Glutamatergic neuron (in vitro differentiated cells): ENCODE results near the gene TMEM100. TPM values are rescaled to one million over a fixed set of nuclear protein-coding genes. Genes with fewer than 3 reads are reported as not detected.

Experiments
- DNase-seq: peaks from one replicate; pipeline ENCODE4 v3.0.0; 2022
- H3K27ac Mint-ChIP-seq: one replicate; pipeline ENCODE4 v1.8.0; 2020; ENCODE audit warnings: mild to moderate bottlenecking, mixed read lengths, inconsistent platforms; ENCODE audit not compliant: unreplicated experiment
- H3K27me3 Mint-ChIP-seq: one replicate; pipeline ENCODE4 v1.8.0; 2020; ENCODE audit warnings: mild to moderate bottlenecking, moderate library complexity, mixed read lengths, inconsistent platforms; ENCODE audit not compliant: unreplicated experiment
- H3K36me3 Mint-ChIP-seq: one replicate; pipeline ENCODE4 v1.8.0; 2020; ENCODE audit warnings: mild to moderate bottlenecking, mixed read lengths, inconsistent platforms; ENCODE audit not compliant: unreplicated experiment
- H3K4me1 Mint-ChIP-seq: one replicate; pipeline ENCODE4 v1.8.0; 2020; ENCODE audit warnings: mild to moderate bottlenecking, low read depth, mixed read lengths, inconsistent platforms; ENCODE audit not compliant: unreplicated experiment
- H3K4me3 Mint-ChIP-seq: one replicate; pipeline ENCODE4 v1.8.0; 2020; ENCODE audit warnings: mild to moderate bottlenecking, mixed read lengths, inconsistent platforms; ENCODE audit not compliant: unreplicated experiment
- H3K9me3 Mint-ChIP-seq: one replicate; pipeline ENCODE4 v1.8.0; 2020; ENCODE audit warnings: mild to moderate bottlenecking, moderate library complexity, mixed read lengths, inconsistent platforms; ENCODE audit not compliant: unreplicated experiment
- total RNA-seq: library from RNA; stranded (reverse); fragmentation: NEBNext Ultra II Directional; extraction: Animal tissue kit (Norgen Biotek cat#: 25700); gene quantifications from one replicate; pipeline ENCODE4 v1.2.1, GENCODE V29; 2021; ENCODE audit not compliant: unreplicated experiment
- TF ChIP-seq, protein P1 (sequence below): fragments of 200-600 bp; sonication (generic); IDR thresholded peaks from one replicate; pipeline ENCODE4 v1.5.0; 2021; ENCODE audit not compliant: partially characterized antibody, unreplicated experiment

TMEM100 gene
- total RNA-seq, 1 donor from 2014 or later, result 1.4 TPM

GRCh38 chr17:55731586-55732250 is 9.1 kb upstream of the TMEM100 start:
- no peak for DNase-seq
- H3K27me3 Mint-ChIP-seq, result peaks cover 2% of the 10 kb centered on the region
- TF ChIP-seq, protein P1, sequence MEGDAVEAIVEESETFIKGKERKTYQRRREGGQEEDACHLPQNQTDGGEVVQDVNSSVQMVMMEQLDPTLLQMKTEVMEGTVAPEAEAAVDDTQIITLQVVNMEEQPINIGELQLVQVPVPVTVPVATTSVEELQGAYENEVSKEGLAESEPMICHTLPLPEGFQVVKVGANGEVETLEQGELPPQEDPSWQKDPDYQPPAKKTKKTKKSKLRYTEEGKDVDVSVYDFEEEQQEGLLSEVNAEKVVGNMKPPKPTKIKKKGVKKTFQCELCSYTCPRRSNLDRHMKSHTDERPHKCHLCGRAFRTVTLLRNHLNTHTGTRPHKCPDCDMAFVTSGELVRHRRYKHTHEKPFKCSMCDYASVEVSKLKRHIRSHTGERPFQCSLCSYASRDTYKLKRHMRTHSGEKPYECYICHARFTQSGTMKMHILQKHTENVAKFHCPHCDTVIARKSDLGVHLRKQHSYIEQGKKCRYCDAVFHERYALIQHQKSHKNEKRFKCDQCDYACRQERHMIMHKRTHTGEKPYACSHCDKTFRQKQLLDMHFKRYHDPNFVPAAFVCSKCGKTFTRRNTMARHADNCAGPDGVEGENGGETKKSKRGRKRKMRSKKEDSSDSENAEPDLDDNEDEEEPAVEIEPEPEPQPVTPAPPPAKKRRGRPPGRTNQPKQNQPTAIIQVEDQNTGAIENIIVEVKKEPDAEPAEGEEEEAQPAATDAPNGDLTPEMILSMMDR, result no peak
- peaks cover 1% of the 10 kb centered on the region for H3K9me3 Mint-ChIP-seq
- no peak overlapping the region for H3K27ac Mint-ChIP-seq
- peaks cover 40% of the 10 kb centered on the region for H3K4me1 Mint-ChIP-seq
- no peaks in the 10 kb centered on the region for H3K36me3 Mint-ChIP-seq
- H3K4me3 Mint-ChIP-seq, result no peak overlapping the region

DNA sequence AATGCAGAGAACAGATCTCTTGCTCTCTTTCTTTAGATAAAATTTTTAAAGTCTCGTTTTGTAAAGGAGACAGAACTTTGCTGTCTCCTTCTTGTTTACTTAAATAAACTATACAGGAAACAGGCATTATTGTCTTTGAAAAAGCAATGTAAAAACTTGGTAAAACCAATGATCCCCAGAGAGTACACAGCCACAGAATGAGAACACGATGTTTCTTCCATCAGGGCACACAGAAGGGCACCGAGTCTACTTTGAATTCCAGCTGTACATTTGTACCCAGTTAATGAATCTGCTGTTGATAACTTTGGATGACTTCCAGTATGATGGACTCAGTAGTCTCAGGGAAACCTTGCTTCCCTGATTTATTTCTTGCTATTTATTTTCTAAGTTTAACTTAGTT is 8.1 kb upstream of the TMEM100 start:
- peaks cover 2% of the 10 kb centered on the region for H3K27me3 Mint-ChIP-seq
- H3K36me3 Mint-ChIP-seq, result no peaks in the 10 kb centered on the region
- no peak for DNase-seq
- H3K4me3 Mint-ChIP-seq, result no peak overlapping the region
- TF ChIP-seq, protein P1, result no peak
- H3K27ac Mint-ChIP-seq, result no peak overlapping the region
- H3K9me3 Mint-ChIP-seq, result peaks cover under 1% of the 10 kb centered on the region
- H3K4me1 Mint-ChIP-seq, result peaks cover 44% of the 10 kb centered on the region

DNA sequence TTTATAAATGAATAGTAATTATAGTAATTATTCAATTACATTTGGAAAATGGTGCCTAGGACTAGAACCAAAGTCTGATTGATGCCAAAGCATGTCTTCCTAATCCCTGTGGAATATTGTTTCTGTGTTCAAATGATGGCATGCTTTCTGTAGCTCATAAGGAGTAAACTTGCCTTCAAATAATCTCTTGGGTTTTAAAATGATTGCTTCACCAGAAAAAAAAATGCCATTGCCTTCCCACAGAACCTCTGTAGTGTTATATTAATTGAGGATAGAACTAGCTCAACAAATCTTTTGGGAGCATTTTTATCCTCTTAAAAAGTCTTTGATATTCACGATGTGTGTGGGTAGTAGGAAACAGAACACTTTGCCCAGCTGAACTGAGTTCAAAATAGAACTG is 7.7 kb upstream of the TMEM100 start:
- Mint-ChIP-seq H3K4me1 (peaks cover 46% of the 10 kb centered on the region), H3K27ac (no peak overlapping the region), H3K36me3 (no peaks in the 10 kb centered on the region), H3K9me3 (no peaks in the 10 kb centered on the region), H3K27me3 (peaks cover 3% of the 10 kb centered on the region), H3K4me3 (no peak overlapping the region)
- TF ChIP-seq, protein P1, result no peak
- DNase-seq, result no peak

- Mint-ChIP-seq H3K4me3 (no peak overlapping the region), H3K36me3 (no peaks in the 10 kb centered on the region)
Measured at GRCh38 chr17:55729484-55729883, 6.8 kb upstream of the TMEM100 start.

DNA sequence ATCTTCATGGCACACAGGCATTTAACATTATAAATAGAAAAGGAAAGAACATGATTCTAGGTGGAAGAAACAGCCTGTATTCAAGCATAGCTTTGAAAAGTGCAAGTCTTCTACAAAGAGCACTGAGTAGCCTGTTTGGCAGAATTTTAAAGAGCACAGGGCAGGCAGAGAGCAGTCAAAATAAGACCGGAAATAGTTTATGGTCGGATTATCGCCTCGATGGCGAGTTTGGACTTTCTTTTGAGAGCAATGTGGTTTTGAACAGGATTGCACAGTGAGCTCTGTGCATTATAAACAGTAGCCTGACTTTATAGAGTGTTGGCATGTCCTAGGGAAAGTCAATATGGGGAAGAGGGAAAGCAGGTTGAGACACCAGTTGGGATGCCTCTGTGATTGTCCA is 6.2 kb upstream of the TMEM100 start:
- DNase-seq, result no peak
- no peaks in the 10 kb centered on the region for H3K36me3 Mint-ChIP-seq
- H3K4me1 Mint-ChIP-seq, result peaks cover 39% of the 10 kb centered on the region

More at GRCh38 chr17:55729484-55729883, 6.8 kb upstream of the TMEM100 start:
- no peak overlapping the region for H3K27ac Mint-ChIP-seq
- H3K27me3 Mint-ChIP-seq, result peaks cover 4% of the 10 kb centered on the region
- peaks cover 46% of the 10 kb centered on the region for H3K4me1 Mint-ChIP-seq
- TF ChIP-seq, protein P1, result no peak
- no peak for DNase-seq
- H3K9me3 Mint-ChIP-seq, result peaks cover 2% of the 10 kb centered on the region

More for the DNA sequence above, 6.2 kb upstream of the TMEM100 start:
- H3K9me3 Mint-ChIP-seq, result peaks cover 2% of the 10 kb centered on the region
- no peak overlapping the region for H3K27ac Mint-ChIP-seq
- peaks cover 2% of the 10 kb centered on the region for H3K27me3 Mint-ChIP-seq
- no peak overlapping the region for H3K4me3 Mint-ChIP-seq
- TF ChIP-seq, protein P1, result no peak
